Measurements from ENCODE around the gene ADGRE3. TPM values are rescaled to one million over a fixed set of nuclear protein-coding genes. Genes with fewer than 3 reads are reported as not detected.
A peak's percentile ranks its signal among the peaks of the same experiment; 100 is the strongest.

Gene ADGRE3, protein sequence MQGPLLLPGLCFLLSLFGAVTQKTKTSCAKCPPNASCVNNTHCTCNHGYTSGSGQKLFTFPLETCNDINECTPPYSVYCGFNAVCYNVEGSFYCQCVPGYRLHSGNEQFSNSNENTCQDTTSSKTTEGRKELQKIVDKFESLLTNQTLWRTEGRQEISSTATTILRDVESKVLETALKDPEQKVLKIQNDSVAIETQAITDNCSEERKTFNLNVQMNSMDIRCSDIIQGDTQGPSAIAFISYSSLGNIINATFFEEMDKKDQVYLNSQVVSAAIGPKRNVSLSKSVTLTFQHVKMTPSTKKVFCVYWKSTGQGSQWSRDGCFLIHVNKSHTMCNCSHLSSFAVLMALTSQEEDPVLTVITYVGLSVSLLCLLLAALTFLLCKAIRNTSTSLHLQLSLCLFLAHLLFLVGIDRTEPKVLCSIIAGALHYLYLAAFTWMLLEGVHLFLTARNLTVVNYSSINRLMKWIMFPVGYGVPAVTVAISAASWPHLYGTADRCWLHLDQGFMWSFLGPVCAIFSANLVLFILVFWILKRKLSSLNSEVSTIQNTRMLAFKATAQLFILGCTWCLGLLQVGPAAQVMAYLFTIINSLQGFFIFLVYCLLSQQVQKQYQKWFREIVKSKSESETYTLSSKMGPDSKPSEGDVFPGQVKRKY
- not detected in 2 replicates for total RNA-seq (2014; rRNA removed; shearing (Covaris generic))

DNA sequence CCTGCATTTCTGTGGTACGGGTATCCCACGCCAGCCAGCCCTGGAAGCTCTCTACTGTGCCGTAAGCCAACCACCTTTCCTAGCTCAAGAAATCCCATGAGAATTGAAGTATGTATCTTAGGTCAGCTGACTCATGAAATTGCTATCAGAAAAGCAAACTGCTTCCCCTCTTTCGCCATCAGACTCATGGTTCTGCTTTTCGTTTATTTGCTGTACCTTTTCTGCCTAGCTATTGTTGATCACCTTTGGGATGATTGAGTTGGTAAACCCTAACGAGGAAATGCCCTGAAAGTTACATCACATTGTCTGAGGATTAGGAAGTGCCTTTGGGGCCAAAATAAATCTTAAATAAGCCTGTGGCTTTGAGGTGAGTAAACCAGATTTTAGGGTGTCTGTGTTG, at the start of gene ADGRE3:
Gene ADGRE3 (minus strand): TSS at position 81 of the 400 bp plus-strand sequence. CDS start 74 bp downstream, at position 7.
- no peaks in the 10 kb centered on the region for H3K36me3 ChIP-seq
- no peaks in the 10 kb centered on the region for H3K9me3 ChIP-seq (replicated peaks)
- peaks cover 23% of the 10 kb centered on the region for H3K27me3 ChIP-seq (replicated peaks)
- no peak for DNase-seq (ENCODE audit: low read depth in 1 of 2, low spot score in 2 of 2)
- H3K4me1 ChIP-seq (replicated peaks) = no peaks in the 10 kb centered on the region
- H3K4me3 ChIP-seq = no peak within 1 kb of the TSS
- H3K27ac ChIP-seq = no peak within 1 kb of the TSS

DNA sequence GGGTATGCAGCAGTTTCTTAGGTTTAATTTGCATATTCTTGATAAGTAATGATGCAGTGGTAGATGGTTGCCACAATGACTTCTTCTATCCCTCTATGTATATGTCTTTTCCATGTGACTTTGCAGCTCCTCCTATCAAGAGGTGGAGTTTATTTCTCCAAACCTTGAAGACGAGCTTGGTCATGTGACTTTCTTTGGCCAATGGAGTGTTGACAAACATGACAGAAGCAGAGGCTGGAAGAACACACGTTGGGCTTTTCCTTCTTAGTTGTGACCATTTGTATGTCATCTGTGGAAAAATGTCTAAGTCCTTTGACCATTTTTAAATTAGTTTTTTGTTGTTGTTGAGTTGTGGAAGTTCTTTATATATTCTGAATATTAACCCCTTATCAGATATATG, 47.5 kb upstream of the ADGRE3 start:
- Histone ChIP-seq H3K4me1 (replicated peaks) (no peaks in the 10 kb centered on the region), H3K27ac (no peak overlapping the region), H3K4me3 (no peak overlapping the region), H3K9me3 (replicated peaks) (peaks cover 31% of the 10 kb centered on the region), H3K36me3 (peaks cover 36% of the 10 kb centered on the region), H3K27me3 (replicated peaks) (no peaks in the 10 kb centered on the region)
- no peak for DNase-seq (ENCODE audit: low read depth in 1 of 2, low spot score in 2 of 2)

DNA sequence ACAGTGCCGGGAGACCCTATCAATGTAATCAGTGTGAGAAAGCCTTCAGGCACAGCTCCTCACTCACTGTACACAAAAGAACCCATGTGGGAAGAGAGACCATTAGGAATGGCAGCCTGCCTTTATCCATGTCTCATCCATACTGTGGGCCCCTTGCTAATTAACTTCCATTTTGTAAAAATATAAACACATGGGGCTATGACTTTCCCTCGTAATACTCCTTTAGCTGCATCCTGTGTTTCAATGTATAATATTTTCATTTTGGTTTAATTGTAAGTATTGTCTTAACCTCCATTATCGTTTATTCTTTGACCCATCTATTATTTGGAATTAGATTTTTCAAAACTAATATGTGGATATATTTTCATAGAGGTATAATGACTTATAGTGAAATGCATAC, 44.5 kb upstream of the ADGRE3 start:
- Histone ChIP-seq H3K36me3 (peaks cover 55% of the 10 kb centered on the region), H3K27ac (no peak overlapping the region), H3K27me3 (replicated peaks) (no peaks in the 10 kb centered on the region), H3K4me3 (no peak overlapping the region), H3K9me3 (replicated peaks) (peaks cover 37% of the 10 kb centered on the region), H3K4me1 (replicated peaks) (no peaks in the 10 kb centered on the region)
- no peak for DNase-seq (ENCODE audit: low read depth in 1 of 2, low spot score in 2 of 2)

DNA sequence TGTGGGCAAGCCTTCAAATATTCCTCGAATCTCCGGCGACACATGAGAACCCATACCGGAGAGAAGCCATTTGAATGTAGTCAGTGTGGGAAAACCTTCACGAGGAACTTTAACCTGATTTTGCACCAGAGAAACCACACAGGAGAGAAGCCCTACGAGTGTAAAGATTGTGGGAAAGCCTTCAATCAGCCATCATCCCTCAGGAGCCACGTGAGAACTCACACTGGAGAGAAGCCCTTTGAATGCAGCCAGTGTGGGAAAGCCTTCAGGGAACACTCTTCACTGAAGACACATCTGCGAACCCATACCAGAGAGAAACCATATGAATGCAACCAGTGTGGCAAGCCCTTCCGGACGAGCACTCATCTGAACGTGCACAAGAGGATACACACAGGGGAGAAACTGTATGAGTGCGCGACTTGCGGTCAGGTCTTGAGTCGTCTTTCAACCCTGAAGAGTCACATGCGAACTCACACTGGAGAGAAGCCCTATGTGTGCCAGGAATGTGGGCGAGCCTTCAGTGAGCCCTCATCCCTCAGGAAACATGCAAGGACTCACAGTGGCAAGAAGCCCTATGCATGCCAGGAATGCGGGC, 44.0 kb upstream of the ADGRE3 start:
- H3K27ac ChIP-seq = no peak overlapping the region
- H3K4me1 ChIP-seq (replicated peaks) = no peaks in the 10 kb centered on the region
- H3K27me3 ChIP-seq (replicated peaks) = no peaks in the 10 kb centered on the region
- peaks cover 60% of the 10 kb centered on the region for H3K36me3 ChIP-seq
- H3K9me3 ChIP-seq (replicated peaks) = peaks cover 37% of the 10 kb centered on the region
- no peak for DNase-seq (ENCODE audit: low read depth in 1 of 2, low spot score in 2 of 2)
- H3K4me3 ChIP-seq = no peak overlapping the region

DNA sequence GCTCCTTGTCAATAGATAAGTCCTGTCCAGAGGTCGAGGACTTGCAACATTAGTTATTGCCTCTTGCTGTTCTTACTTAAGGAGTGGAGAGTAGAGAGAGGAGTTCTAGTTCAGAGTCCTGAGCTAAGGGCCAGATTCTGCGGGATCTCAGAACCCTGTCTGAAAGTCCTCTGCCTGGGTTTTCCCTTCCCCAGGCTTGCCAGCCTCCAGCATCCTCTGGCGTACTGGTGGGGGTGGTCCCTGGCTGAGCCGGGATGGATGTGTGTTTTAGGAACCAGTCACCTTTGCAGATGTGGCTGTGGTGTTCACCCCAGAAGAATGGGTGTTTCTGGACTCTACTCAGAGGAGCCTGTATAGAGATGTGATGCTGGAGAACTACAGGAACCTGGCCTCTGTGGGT, 41.2 kb upstream of the ADGRE3 start:
- Histone ChIP-seq H3K27ac (no peak overlapping the region), H3K4me3 (no peak overlapping the region), H3K36me3 (peaks cover 59% of the 10 kb centered on the region), H3K4me1 (replicated peaks) (no peaks in the 10 kb centered on the region), H3K9me3 (replicated peaks) (peaks cover 30% of the 10 kb centered on the region), H3K27me3 (replicated peaks) (no peaks in the 10 kb centered on the region)
- DNase-seq (ENCODE audit: low read depth in 1 of 2, low spot score in 2 of 2) = no peak

DNA sequence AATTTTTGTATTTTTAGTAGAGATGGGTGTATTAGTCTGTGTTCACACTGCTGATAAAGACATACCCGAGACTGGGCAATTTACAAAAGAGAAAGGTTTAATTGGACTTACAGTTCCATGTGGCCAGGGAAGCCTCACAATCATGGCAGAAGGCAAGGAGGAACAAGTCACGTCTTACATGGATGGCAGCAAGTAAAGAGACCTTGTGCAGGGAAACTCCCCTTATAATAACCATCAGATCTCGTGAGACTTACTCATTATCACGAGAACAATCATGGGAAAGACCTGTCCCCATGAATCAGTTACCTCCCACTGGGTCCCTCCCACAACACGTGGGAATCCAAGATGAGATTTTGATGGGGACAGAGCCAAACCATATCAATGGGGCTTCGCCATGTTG, 29.8 kb upstream of the ADGRE3 start:
- no peak overlapping the region for H3K27ac ChIP-seq
- no peak overlapping the region for H3K4me3 ChIP-seq
- peaks cover 72% of the 10 kb centered on the region for H3K36me3 ChIP-seq

DNA sequence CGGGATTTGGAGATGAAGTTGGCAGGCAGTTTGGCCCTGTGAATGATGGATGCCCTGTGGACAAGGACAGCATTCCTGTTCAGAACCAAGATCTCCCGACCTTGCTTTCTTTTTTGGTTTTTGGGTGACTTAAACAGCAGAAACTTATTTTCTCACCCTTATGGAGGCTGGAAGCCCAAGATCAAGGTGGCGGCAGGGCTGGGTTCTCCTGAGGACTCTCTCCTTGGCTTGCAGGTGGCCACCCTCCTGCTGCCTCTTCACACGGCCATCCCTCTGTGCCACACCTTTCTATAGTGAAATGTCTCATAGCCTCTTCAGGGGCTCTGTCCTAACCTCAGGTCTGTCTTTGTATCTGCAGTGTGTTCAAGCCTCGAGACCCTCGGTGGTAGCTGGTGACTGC, 29.2 kb upstream of the ADGRE3 start:
- Histone ChIP-seq H3K9me3 (replicated peaks) (peaks cover 3% of the 10 kb centered on the region), H3K4me3 (no peak overlapping the region), H3K36me3 (peaks cover 72% of the 10 kb centered on the region), H3K27me3 (replicated peaks) (no peaks in the 10 kb centered on the region), H3K27ac (no peak overlapping the region), H3K4me1 (replicated peaks) (no peaks in the 10 kb centered on the region)
- no peak for DNase-seq (ENCODE audit: low read depth in 1 of 2, low spot score in 2 of 2)

More for the DNA sequence above, 29.8 kb upstream of the ADGRE3 start:
- peaks cover 3% of the 10 kb centered on the region for H3K9me3 ChIP-seq (replicated peaks)
- no peaks in the 10 kb centered on the region for H3K4me1 ChIP-seq (replicated peaks)
- H3K27me3 ChIP-seq (replicated peaks) = no peaks in the 10 kb centered on the region
- DNase-seq (ENCODE audit: low read depth in 1 of 2, low spot score in 2 of 2) = no peak

DNA sequence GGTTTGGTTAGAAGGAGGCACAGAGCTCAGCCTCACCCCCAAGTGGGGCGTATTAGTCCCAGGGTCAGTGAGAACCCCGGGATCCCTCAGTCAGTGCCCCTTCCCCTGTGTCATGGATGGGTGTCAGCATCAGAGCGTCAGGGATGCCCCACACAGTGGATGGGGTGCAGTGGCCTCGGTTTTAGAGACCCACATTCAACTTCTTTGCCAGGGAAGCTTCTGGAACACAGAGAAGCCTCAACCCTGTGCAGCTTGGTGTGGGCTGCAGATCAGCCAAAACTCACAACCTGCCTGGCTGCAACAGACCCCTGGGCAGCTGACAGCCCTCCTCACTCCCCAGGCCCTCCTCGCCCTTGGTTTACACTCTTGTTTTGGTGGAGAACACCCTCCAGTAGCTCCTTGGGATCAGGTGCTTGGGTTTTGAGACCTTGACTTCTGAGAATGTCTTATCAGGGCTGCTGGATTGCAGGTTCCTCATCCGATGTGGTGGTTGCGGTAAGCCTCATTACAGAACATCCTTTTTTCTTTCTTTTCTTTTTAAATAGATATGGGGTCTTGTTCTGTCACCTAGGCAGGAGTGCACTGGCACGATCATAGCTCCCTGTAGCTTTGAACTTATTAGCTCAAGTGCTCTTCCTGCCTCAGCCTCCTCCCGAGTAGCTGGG, 26.2 kb upstream of the ADGRE3 start:
- Histone ChIP-seq H3K9me3 (replicated peaks) (no peaks in the 10 kb centered on the region; the same call in 1 of the 2 replicates), H3K27me3 (replicated peaks) (no peaks in the 10 kb centered on the region), H3K4me1 (replicated peaks) (no peaks in the 10 kb centered on the region), H3K4me3 (no peak overlapping the region), H3K27ac (no peak overlapping the region), H3K36me3 (peaks cover 73% of the 10 kb centered on the region)
- no peak for DNase-seq (ENCODE audit: low read depth in 1 of 2, low spot score in 2 of 2)

DNA sequence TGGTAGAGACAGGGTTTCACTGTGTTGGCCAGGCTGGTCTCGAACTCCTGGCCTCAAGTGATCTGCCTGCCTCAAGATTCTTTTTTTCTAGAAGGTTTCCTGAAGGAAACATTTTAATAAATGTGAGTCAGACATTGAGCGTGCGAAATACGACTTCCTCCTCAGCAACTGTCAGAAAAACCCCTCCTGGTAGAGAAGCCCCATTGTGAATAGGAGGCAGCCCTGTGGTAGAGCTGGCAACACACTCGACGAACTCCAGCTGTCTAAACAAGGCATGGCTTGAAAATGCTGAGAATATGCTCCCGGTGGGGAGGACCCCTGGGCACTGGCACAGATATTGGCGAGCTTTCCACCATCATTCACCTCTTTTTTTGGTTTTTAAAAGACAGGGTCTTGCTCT, 25.0 kb upstream of the ADGRE3 start:
- Histone ChIP-seq H3K9me3 (replicated peaks) (no peaks in the 10 kb centered on the region; the same call in 1 of the 2 replicates), H3K36me3 (peaks cover 77% of the 10 kb centered on the region), H3K27me3 (replicated peaks) (no peaks in the 10 kb centered on the region), H3K4me3 (no peak overlapping the region), H3K4me1 (replicated peaks) (no peaks in the 10 kb centered on the region), H3K27ac (no peak overlapping the region)
- DNase-seq (ENCODE audit: low read depth in 1 of 2, low spot score in 2 of 2) = no peak

DNA sequence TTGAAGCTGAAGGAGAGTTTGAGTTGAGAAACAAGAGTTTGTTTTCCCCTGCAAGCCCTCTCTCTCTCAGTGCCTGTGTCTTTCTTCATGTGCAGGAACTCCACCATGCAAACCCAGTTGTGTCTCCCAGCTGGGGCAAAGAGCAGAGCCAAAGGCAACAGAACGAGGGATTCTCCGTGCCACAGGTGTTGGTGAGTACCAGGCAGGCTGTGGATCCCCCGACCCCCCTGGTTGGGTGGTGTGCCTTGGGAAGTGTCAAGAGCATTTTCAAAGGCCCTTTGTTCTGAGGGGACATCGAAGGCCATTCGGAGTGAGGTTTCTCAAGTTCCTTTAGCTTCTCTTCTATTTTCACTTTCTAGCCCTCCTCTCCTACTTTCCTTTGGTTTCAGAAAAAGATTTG, 20.8 kb upstream of the ADGRE3 start:
- Histone ChIP-seq H3K36me3 (peaks cover 47% of the 10 kb centered on the region), H3K4me3 (no peak overlapping the region), H3K9me3 (replicated peaks) (no peaks in the 10 kb centered on the region), H3K27me3 (replicated peaks) (no peaks in the 10 kb centered on the region), H3K4me1 (replicated peaks) (no peaks in the 10 kb centered on the region), H3K27ac (no peak overlapping the region)
- no peak for DNase-seq (ENCODE audit: low read depth in 1 of 2, low spot score in 2 of 2)

DNA sequence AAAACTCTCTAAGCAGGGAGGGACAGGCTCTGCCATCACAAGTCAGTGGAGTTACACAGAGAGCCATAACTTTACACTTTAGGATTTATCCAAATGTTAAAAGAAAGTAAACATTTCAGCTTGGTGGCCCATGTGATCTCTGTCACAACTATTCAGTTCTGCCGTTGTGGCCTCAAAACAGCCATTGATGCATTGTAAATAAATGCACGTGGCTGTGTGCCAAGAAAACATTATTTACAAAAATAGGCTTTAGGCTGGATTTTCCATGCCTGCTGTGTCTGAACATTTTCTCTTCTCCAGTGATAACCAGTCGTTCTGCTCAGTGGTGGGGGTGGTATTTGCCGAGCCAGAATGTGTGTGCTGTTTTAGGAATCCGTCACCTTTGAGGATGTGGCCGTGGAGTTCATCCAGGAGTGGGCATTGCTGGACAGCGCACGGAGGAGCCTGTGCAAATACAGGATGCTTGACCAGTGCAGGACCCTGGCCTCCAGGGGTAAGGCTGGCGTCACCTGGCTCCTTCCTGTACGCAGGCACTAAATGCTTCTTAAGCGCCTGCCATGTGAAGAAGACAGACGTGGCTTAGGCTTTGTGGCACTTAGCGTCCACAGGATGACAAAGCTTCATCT, 20.1 kb upstream of the ADGRE3 start:
- no peaks in the 10 kb centered on the region for H3K27me3 ChIP-seq (replicated peaks)
- no peak overlapping the region for H3K4me3 ChIP-seq
- no peak for DNase-seq (ENCODE audit: low read depth in 1 of 2, low spot score in 2 of 2)
- H3K9me3 ChIP-seq (replicated peaks) = no peaks in the 10 kb centered on the region
- peaks cover 45% of the 10 kb centered on the region for H3K36me3 ChIP-seq
- no peaks in the 10 kb centered on the region for H3K4me1 ChIP-seq (replicated peaks)
- H3K27ac ChIP-seq = no peak overlapping the region

DNA sequence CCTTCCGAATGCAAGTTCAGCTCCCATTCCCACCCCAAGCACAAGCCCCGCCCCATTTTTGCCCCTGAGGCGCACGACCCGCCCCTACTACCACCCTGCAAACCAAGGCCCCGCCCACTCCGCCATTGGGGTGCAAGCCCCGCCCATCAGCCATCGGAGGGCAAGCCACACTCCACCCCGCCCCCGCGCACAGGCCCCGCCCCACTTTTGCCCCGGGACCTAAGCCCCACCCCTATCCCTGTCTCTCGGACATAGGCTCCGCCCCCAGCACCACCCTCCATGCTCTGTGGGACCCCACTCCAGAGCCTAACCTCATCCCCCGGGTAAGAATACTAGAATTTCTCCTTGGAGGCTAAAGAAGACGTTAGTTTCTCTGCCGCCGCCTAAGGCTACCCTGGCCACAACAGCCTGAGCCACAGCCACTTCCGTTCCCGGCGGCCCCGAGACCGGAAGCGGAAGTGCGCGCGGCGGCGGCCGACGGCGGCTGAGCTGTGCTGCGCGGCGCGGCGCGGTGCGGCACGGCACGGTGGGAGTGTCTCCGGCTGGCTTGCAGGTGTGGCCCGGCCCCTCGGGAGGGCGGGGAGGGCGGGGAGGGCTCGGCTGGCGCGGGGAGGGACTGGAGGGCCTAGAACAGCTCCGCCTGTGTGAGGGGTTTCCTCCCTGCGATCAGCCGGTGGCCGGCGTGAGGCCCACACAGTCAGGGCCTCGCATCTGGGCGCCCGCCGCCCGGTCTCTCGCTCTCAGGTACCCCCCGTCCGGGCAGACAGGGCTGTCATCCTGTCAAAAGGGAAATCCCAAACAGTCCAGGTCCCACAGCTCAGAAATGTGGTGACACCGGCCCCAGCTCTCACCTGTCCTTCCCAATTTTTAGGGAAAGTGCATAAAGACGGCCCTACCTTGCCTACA, 15.2 kb upstream of the ADGRE3 start, which contains the start of gene ZNF333:
Gene ZNF333 (plus strand): TSS at position 451 of the 906 bp plus-strand sequence. CDS start 3,444 bp downstream, outside the sequence.
- H3K4me3 ChIP-seq = peak within 1 kb of the TSS; percentile 87
- DNase-seq (ENCODE audit: low read depth in 1 of 2, low spot score in 2 of 2) = peak; percentile 93 to 96

More for the DNA sequence above, 15.2 kb upstream of the ADGRE3 start, which contains the start of gene ZNF333:
- H3K27ac ChIP-seq = peak within 1 kb of the TSS; percentile 98
- no peaks in the 10 kb centered on the region for H3K4me1 ChIP-seq (replicated peaks)
- H3K27me3 ChIP-seq (replicated peaks) = peaks cover 10% of the 10 kb centered on the region
- H3K36me3 ChIP-seq = peaks cover 13% of the 10 kb centered on the region
- H3K9me3 ChIP-seq (replicated peaks) = no peaks in the 10 kb centered on the region; the same call in 1 of the 2 replicates
